Chondrocyte (in vitro differentiated cells): ENCODE data around the gene TMC2. TPM values are rescaled to one million over a fixed set of nuclear protein-coding genes. Genes with fewer than 3 reads are reported as not detected.

Source experiments
- DNase-seq: peaks from one replicate; pipeline ENCODE4 v3.0.0; 2021; ENCODE audit warnings: mixed read lengths, low spot score
- H3K27ac Mint-ChIP-seq: one replicate; pipeline ENCODE4 v1.8.0; 2021; ENCODE audit warnings: mild to moderate bottlenecking, moderate library complexity, mixed read lengths; ENCODE audit not compliant: unreplicated experiment
- H3K27me3 Mint-ChIP-seq: 2 replicates; pipeline ENCODE4 v1.8.0; 2021; ENCODE audit warnings: low read depth, mixed read lengths
- H3K36me3 Mint-ChIP-seq: 2 replicates; pipeline ENCODE4 v1.8.0; 2021; ENCODE audit warnings: low read depth, mixed read lengths
- H3K4me1 Mint-ChIP-seq: 2 replicates; pipeline ENCODE4 v1.8.0; 2021; ENCODE audit warnings: low read depth, mild to moderate bottlenecking, mixed read lengths
- H3K4me3 Mint-ChIP-seq: one replicate; pipeline ENCODE4 v1.8.0; 2021; ENCODE audit warnings: mild to moderate bottlenecking, moderate library complexity, mixed read lengths; ENCODE audit not compliant: unreplicated experiment
- H3K9me3 Mint-ChIP-seq: 2 replicates; pipeline ENCODE4 v1.8.0; 2021; ENCODE audit warnings: low read depth, mixed read lengths
- total RNA-seq: library from RNA; stranded (reverse); gene quantifications from 3 replicates; pipeline ENCODE4 v1.2.1, GENCODE V29; 2021
- TF ChIP-seq, protein P1 (sequence below): fragments of 200-600 bp; sonication (generic); IDR thresholded peaks from 2 replicates; pipeline ENCODE4 v1.5.0; 2021; ENCODE audit warnings: antibody characterized with exemption, mild to moderate bottlenecking, moderate library complexity

Gene TMC2
- total RNA-seq, 1 donor from 2014 or later: not detected

DNA sequence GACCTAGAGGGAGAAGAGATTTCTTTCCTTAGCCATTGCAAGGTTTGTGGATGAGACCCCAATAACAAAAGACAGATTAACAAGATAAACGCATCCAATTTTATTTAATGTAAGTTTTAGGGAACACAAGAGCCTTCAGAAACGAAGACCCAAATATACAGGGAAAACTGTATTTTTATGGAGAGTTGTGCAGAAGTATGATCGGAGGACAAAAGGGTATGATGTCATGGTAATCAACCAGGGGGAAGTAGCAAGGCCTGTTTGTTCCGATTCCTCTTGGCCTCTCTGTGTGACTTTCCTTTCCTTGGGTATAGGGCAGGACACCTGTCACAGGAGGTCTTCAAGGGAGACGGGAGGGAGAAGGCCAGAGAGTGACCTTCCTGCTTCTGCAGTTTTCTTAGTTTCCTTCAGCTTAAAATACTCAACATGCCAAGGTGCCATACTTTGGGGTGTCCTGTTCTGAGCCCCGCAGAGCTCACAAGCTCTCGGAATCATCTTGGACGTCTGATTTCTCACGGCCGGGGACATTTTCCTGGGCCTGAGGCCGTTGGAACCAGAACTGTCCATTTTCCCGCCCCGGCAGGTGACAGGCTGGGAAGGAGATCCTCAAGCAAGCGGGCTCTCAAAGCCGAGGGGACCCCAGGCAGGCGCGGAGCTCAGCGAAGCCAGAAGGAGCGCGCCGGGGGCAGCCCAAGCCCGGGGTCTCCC lies 21.7 kb downstream of the TMC2 start:
- H3K27me3 Mint-ChIP-seq: peaks cover 73% of the 10 kb centered on the region
- TF ChIP-seq, protein P1, sequence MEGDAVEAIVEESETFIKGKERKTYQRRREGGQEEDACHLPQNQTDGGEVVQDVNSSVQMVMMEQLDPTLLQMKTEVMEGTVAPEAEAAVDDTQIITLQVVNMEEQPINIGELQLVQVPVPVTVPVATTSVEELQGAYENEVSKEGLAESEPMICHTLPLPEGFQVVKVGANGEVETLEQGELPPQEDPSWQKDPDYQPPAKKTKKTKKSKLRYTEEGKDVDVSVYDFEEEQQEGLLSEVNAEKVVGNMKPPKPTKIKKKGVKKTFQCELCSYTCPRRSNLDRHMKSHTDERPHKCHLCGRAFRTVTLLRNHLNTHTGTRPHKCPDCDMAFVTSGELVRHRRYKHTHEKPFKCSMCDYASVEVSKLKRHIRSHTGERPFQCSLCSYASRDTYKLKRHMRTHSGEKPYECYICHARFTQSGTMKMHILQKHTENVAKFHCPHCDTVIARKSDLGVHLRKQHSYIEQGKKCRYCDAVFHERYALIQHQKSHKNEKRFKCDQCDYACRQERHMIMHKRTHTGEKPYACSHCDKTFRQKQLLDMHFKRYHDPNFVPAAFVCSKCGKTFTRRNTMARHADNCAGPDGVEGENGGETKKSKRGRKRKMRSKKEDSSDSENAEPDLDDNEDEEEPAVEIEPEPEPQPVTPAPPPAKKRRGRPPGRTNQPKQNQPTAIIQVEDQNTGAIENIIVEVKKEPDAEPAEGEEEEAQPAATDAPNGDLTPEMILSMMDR: no peak
- H3K4me3 Mint-ChIP-seq: peak overlapping the region; percentile 2
- H3K4me1 Mint-ChIP-seq: peaks cover 5% of the 10 kb centered on the region
- DNase-seq: no peak
- H3K27ac Mint-ChIP-seq: no peak overlapping the region
- H3K36me3 Mint-ChIP-seq: peaks cover under 1% of the 10 kb centered on the region
- no peaks in the 10 kb centered on the region for H3K9me3 Mint-ChIP-seq

DNA sequence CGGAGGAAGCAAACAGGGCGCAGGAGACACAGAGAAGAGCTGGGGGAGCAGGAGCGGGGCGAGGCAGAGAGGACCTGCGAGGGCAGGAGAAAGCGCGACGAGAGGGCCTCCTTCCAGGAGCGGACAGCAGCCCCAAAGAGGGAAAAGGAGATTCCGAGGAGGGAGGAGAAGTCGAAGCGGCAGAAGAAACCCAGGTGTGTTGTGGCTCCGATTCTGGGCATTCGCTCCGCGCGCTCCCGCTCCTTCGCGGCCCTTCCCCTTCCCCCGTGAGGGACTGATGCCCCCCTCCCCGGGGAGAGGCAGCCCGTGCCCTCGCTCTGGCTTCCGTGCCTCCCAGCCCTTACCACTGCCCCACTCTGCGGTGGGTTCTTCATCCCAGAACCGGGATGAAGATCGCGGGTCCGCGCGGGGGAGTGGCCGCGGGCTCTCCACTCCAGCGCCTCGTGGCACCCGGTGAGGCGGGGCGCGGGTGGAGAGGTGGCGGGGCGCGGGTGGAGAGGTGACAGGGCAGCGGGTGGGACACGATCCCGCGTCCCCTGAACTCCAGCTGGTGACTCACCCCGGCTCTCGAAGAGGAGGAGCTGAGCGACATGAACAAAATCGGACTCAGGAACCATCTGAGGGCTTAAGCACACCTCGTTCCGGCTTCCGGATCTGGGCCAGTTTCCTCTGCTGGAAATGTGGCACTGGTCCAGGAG lies 22.4 kb downstream of the TMC2 start:
- H3K9me3 Mint-ChIP-seq: no peaks in the 10 kb centered on the region
- H3K27ac Mint-ChIP-seq: no peak overlapping the region
- H3K36me3 Mint-ChIP-seq: peaks cover 1% of the 10 kb centered on the region
- peaks cover 68% of the 10 kb centered on the region for H3K27me3 Mint-ChIP-seq
- TF ChIP-seq, protein P1: no peak
- DNase-seq: no peak
- peaks cover 5% of the 10 kb centered on the region for H3K4me1 Mint-ChIP-seq
- peak overlapping the region; percentile 2 for H3K4me3 Mint-ChIP-seq

DNA sequence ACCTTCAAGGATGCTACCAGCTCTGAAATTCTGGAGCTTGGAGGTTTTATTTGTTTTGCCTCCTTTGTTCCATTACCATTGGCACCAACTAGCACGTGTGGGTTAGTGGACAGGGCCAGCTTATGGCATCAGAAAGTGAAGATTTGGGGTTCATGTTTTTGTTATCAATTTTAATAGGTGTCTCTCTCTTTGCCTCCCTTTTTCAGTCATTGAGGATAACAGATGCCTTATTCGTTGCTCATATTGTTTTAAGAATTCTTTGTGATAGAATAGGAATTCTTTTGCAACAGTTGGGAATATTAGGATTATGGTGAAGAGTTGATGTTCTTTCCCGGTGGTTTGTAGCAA lies 22.9 kb downstream of the TMC2 start:
- Mint-ChIP-seq H3K4me3 (no peak overlapping the region), H3K36me3 (peaks cover 1% of the 10 kb centered on the region), H3K27me3 (peaks cover 64% of the 10 kb centered on the region), H3K4me1 (peaks cover 5% of the 10 kb centered on the region), H3K27ac (no peak overlapping the region), H3K9me3 (no peaks in the 10 kb centered on the region)
- no peak for DNase-seq
- TF ChIP-seq, protein P1: no peak

DNA sequence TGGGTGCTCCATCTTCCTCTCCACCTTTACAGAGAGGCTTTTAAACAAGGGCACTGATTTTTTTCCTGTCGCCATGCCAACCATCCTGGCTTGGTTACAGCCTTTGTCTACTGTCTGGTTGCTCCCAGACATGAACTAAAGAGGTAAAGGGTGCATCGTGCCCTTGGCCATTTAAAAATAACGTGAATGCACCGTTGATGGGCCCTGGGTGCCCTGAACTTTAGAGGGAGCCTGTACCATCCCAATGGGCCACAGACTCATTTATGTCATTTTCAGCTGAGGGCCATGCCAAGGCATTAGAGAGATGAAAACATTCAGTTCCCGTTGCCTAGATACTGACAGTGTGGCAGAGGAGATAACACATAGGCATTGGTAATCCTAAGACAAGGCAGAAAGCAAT lies 23.3 kb downstream of the TMC2 start:
- DNase-seq: no peak
- TF ChIP-seq, protein P1: no peak
- H3K27me3 Mint-ChIP-seq: peaks cover 63% of the 10 kb centered on the region
- no peaks in the 10 kb centered on the region for H3K9me3 Mint-ChIP-seq
- H3K36me3 Mint-ChIP-seq: peaks cover 1% of the 10 kb centered on the region
- H3K4me3 Mint-ChIP-seq: no peak overlapping the region
- no peak overlapping the region for H3K27ac Mint-ChIP-seq
- peaks cover 5% of the 10 kb centered on the region for H3K4me1 Mint-ChIP-seq

DNA sequence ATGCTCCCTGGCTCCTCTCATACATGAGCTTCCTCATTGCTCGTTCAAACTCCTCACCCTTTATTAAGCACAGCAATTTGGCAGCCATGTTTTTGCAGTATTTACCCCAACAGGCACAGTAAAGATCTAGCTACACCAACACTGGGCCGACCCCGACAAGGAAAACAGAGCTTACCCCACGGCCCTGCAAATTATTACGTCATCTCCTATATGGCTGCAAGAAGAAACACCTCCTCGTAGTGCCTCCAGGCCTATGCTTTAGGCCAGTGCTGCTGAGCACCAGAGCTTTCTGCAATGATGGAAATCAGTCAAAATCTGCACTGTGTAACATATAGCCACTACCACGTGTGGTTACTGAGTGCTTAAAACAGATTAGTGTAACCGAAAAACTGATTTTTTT lies 26.7 kb downstream of the TMC2 start:
- Mint-ChIP-seq H3K36me3 (peaks cover 1% of the 10 kb centered on the region), H3K27me3 (peaks cover 60% of the 10 kb centered on the region), H3K9me3 (no peaks in the 10 kb centered on the region), H3K4me3 (no peak overlapping the region), H3K27ac (no peak overlapping the region), H3K4me1 (peaks cover 5% of the 10 kb centered on the region)
- no peak for DNase-seq
- TF ChIP-seq, protein P1: no peak
